ENCODE data around the gene NLRP5.

DNA sequence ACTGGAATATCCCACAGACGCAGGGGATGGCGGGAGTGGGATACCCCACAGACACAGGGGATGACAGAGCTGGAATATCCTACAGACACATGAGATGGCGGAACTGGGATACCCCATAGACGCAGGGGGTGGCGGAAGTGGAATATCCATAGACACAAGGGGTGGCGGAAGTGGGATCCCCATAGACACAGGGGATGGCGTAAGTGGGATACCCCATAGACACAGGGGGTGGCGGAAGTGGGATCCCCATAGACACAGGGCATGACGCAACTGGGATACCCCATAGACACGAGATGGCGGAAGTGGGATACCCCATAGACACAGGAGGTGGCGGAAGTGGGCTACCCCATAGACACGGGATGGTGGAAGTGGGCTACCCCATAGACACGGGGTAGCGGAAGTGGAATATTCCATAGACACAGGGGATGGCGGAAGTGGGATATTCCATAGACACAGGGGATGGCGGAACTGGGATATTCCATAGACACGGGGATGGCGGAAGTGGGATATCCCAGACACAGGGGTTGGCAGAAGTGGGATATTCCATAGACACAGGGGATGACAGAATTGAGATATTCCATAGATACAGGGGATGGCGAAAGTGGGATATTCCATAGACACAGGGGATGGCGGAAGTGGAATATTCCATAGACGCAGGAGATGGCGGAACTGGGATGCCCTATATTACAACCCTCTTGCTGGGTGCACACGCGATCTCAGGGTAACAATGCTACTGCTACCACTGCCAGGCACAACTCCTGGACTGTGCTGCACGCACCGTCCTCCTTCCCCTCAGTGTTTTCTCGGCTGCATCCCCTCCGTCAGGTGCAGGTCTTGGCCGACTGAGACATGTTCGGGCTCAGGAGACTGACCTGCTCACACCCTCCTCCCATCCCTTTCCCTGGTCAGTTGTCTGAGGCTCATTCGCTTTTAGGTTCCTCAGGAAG, 106.4 kb downstream of the NLRP5 start:
- TF ChIP-seq POLR2AphosphoS5 (IDR thresholded peaks at IDR 0.05) (peak; percentile 43 to 67 (median 53)), POLR2A (IDR thresholded peaks at IDR 0.05) (no peak)
